Neural cell (in vitro differentiated cells): ENCODE data around the gene SV2B. TPM values are rescaled to one million over a fixed set of nuclear protein-coding genes. Genes with fewer than 3 reads are reported as not detected.

ENCODE experiments used
- H2AFZ ChIP-seq: fragments of 200-600, 300-800 bp; sonication (generic), shearing (Covaris generic); 2 replicates; pipeline ENCODE4 v1.6.0; 2014; ENCODE audit warnings: low read depth, mild to moderate bottlenecking, antibody characterized with exemption, low read length, moderate library complexity
- H3F3A ChIP-seq: fragments of 200-600 bp; shearing (Covaris generic); 2 replicates; pipeline ENCODE4 v1.6.1; 2016; ENCODE audit warnings: mild to moderate bottlenecking, moderate library complexity, mixed read lengths, antibody characterized with exemption, low read length; ENCODE audit not compliant: insufficient read depth, poor library complexity, severe bottlenecking
- H3K27ac ChIP-seq: fragments of 200-600, 300-800 bp; sonication (generic), shearing (Covaris generic); 2 replicates; pipeline ENCODE4 v1.5.1; 2014; ENCODE audit warnings: mild to moderate bottlenecking, low read length, moderate library complexity
- H3K27me3 ChIP-seq: fragments of 300-800, 200-600 bp; sonication (generic), shearing (Covaris generic); 2 replicates; pipeline ENCODE4 v1.6.0; 2014; ENCODE audit warnings: mild to moderate bottlenecking, low read depth, low read length, moderate library complexity; ENCODE audit not compliant: insufficient read depth
- H3K36me3 ChIP-seq: fragments of 300-800, 200-600 bp; sonication (generic), shearing (Covaris generic); 2 replicates; pipeline ENCODE4 v1.5.1; 2014; ENCODE audit warnings: mild to moderate bottlenecking, antibody characterized with exemption, low read length, moderate library complexity; ENCODE audit not compliant: insufficient read depth
- H3K4me2 ChIP-seq: fragments of 300-800, 200-600 bp; sonication (generic), shearing (Covaris generic); 2 replicates; pipeline ENCODE4 v1.6.0; 2014; ENCODE audit warnings: mild to moderate bottlenecking, low read length
- H3K4me3 ChIP-seq: fragments of 300-800, 200-600 bp; sonication (generic), shearing (Covaris generic); 2 replicates; pipeline ENCODE4 v1.5.1; 2014; ENCODE audit warnings: mild to moderate bottlenecking, low read length, moderate library complexity
- H3K79me2 ChIP-seq: fragments of 200-600 bp; shearing (Covaris generic); replicated peaks from 2 replicates; pipeline ENCODE4 v1.6.0; 2014; ENCODE audit warnings: mild to moderate bottlenecking, low read length, moderate library complexity; ENCODE audit not compliant: insufficient read depth
- H3K9ac ChIP-seq: fragments of 300-800, 200-600 bp; sonication (generic), shearing (Covaris generic); 2 replicates; pipeline ENCODE4 v1.6.1; 2016; ENCODE audit warnings: mild to moderate bottlenecking, low read length, mixed read lengths
- H3K9me2 ChIP-seq: fragments of 200-600 bp; shearing (Covaris generic); 2 replicates; pipeline ENCODE4 v1.6.1; 2016; ENCODE audit warnings: mild to moderate bottlenecking, low read length, mixed read lengths; ENCODE audit not compliant: insufficient read depth
- H3K9me3 ChIP-seq: fragments of 200-600, 300-800 bp; sonication (generic), shearing (Covaris generic); 2 replicates; pipeline ENCODE4 v1.6.1; 2016; ENCODE audit warnings: mild to moderate bottlenecking, mixed run types, low read length, moderate library complexity, mixed read lengths
- H4K20me1 ChIP-seq: fragments of 200-600 bp; shearing (Covaris generic); 2 replicates; pipeline ENCODE4 v1.6.1; 2016; ENCODE audit warnings: mild to moderate bottlenecking, mixed run types; ENCODE audit not compliant: insufficient read depth
- EP300 ChIP-seq: fragments of 450-650 bp; conservative IDR thresholded peaks from 2 replicates; pipeline ENCODE4 v1.6.1; 2014; ENCODE audit warnings: antibody characterized with exemption, mild to moderate bottlenecking, moderate library complexity; ENCODE audit not compliant: poor library complexity, severe bottlenecking
- EZH2 ChIP-seq: fragments of 200-600, 300-800 bp; shearing (Covaris generic), sonication (generic); IDR thresholded peaks from 2 replicates; pipeline ENCODE4 v1.6.1; 2014; ENCODE audit warnings: antibody characterized with exemption, low read length, borderline replicate concordance, mild to moderate bottlenecking; ENCODE audit not compliant: insufficient read depth, poor library complexity, severe bottlenecking
- MXI1 ChIP-seq: fragments of 450-650 bp; conservative IDR thresholded peaks from 2 replicates; pipeline ENCODE4 v1.6.1; 2014; ENCODE audit warnings: antibody characterized with exemption, mild to moderate bottlenecking; ENCODE audit not compliant: poor library complexity, severe bottlenecking
- POLR2AphosphoS5 ChIP-seq: IDR thresholded peaks from 2 replicates; pipeline ENCODE4 v1.6.1; 2012
- RAD21 ChIP-seq: fragments of 450-650 bp; conservative IDR thresholded peaks from 2 replicates; pipeline ENCODE4 v1.6.1; 2014; ENCODE audit warnings: antibody characterized with exemption, mild to moderate bottlenecking, moderate library complexity
- SMC3 ChIP-seq: fragments of 450-650 bp; conservative IDR thresholded peaks from 2 replicates; pipeline ENCODE4 v1.6.1; 2014; ENCODE audit warnings: antibody characterized with exemption, mild to moderate bottlenecking, moderate library complexity; ENCODE audit not compliant: poor library complexity
- TAF1 ChIP-seq: IDR thresholded peaks from 2 replicates; pipeline ENCODE4 v1.6.1; 2012; ENCODE audit warnings: low read depth
- polyA plus RNA-seq: library from polyadenylated mRNA; depleted of rRNA; stranded (reverse); fragments of >200 nt; gene quantifications from 2 replicates; pipeline ENCODE4 v1.2.3, GENCODE V29; 2014
- TF ChIP-seq, protein P1 (sequence below): fragments of 450-650 bp; IDR thresholded peaks from 2 replicates; pipeline ENCODE4 v1.5.1; 2014; ENCODE audit warnings: antibody characterized with exemption, mild to moderate bottlenecking, moderate library complexity; ENCODE audit not compliant: poor library complexity, severe bottlenecking
- TF ChIP-seq, protein P2 (sequence below): IDR thresholded peaks from 2 replicates; pipeline ENCODE4 v1.6.1; 2012; ENCODE audit warnings: borderline replicate concordance

SV2B gene
- polyA plus RNA-seq, 1 donor from 2014 or later: 0.38 TPM

- Histone ChIP-seq H3K9ac (no peak overlapping the region), H4K20me1 (no peaks in the 10 kb centered on the region)
These were observed 31.1 kb upstream of the SV2B start for GRCh38 chr15:91068966-91069365.

GRCh38 chr15:91070872-91071271 is 29.2 kb upstream of the SV2B start:
- H3K9me2 ChIP-seq: no peaks in the 10 kb centered on the region
- TF ChIP-seq MXI1: no peak
- TF ChIP-seq EZH2: no peak
- TF ChIP-seq EP300: no peak
- TF ChIP-seq, protein P1, sequence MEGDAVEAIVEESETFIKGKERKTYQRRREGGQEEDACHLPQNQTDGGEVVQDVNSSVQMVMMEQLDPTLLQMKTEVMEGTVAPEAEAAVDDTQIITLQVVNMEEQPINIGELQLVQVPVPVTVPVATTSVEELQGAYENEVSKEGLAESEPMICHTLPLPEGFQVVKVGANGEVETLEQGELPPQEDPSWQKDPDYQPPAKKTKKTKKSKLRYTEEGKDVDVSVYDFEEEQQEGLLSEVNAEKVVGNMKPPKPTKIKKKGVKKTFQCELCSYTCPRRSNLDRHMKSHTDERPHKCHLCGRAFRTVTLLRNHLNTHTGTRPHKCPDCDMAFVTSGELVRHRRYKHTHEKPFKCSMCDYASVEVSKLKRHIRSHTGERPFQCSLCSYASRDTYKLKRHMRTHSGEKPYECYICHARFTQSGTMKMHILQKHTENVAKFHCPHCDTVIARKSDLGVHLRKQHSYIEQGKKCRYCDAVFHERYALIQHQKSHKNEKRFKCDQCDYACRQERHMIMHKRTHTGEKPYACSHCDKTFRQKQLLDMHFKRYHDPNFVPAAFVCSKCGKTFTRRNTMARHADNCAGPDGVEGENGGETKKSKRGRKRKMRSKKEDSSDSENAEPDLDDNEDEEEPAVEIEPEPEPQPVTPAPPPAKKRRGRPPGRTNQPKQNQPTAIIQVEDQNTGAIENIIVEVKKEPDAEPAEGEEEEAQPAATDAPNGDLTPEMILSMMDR: no peak
- TF ChIP-seq TAF1: no peak
- no peak for TF ChIP-seq RAD21
- TF ChIP-seq SMC3: no peak
- TF ChIP-seq POLR2AphosphoS5: no peak
- TF ChIP-seq, protein P2, sequence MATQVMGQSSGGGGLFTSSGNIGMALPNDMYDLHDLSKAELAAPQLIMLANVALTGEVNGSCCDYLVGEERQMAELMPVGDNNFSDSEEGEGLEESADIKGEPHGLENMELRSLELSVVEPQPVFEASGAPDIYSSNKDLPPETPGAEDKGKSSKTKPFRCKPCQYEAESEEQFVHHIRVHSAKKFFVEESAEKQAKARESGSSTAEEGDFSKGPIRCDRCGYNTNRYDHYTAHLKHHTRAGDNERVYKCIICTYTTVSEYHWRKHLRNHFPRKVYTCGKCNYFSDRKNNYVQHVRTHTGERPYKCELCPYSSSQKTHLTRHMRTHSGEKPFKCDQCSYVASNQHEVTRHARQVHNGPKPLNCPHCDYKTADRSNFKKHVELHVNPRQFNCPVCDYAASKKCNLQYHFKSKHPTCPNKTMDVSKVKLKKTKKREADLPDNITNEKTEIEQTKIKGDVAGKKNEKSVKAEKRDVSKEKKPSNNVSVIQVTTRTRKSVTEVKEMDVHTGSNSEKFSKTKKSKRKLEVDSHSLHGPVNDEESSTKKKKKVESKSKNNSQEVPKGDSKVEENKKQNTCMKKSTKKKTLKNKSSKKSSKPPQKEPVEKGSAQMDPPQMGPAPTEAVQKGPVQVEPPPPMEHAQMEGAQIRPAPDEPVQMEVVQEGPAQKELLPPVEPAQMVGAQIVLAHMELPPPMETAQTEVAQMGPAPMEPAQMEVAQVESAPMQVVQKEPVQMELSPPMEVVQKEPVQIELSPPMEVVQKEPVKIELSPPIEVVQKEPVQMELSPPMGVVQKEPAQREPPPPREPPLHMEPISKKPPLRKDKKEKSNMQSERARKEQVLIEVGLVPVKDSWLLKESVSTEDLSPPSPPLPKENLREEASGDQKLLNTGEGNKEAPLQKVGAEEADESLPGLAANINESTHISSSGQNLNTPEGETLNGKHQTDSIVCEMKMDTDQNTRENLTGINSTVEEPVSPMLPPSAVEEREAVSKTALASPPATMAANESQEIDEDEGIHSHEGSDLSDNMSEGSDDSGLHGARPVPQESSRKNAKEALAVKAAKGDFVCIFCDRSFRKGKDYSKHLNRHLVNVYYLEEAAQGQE: no peak
- H3K4me2 ChIP-seq: no peak overlapping the region

More at GRCh38 chr15:91068966-91069365, 31.1 kb upstream of the SV2B start:
- Histone ChIP-seq H3K27me3 (no peaks in the 10 kb centered on the region), H3K9me3 (peaks cover 3% of the 10 kb centered on the region), H3K36me3 (no peaks in the 10 kb centered on the region), H3K4me3 (no peak overlapping the region), H3K4me2 (no peak overlapping the region), H3K27ac (no peak overlapping the region), H3F3A (no peaks in the 10 kb centered on the region), H2AFZ (no peak overlapping the region), H3K79me2 (no peaks in the 10 kb centered on the region), H3K9me2 (no peaks in the 10 kb centered on the region)
- TF ChIP-seq POLR2AphosphoS5: no peak
- TF ChIP-seq EP300: no peak
- TF ChIP-seq, protein P1: no peak
- TF ChIP-seq RAD21: no peak
- no peak for TF ChIP-seq SMC3
- no peak for TF ChIP-seq MXI1
- TF ChIP-seq, protein P2: no peak
- no peak for TF ChIP-seq EZH2

More at GRCh38 chr15:91070872-91071271, 29.2 kb upstream of the SV2B start:
- H3K27me3 ChIP-seq: no peaks in the 10 kb centered on the region
- no peaks in the 10 kb centered on the region for H3K36me3 ChIP-seq
- no peak overlapping the region for H3K27ac ChIP-seq
- no peak overlapping the region for H3K4me3 ChIP-seq
- H3F3A ChIP-seq: no peaks in the 10 kb centered on the region
- H3K9me3 ChIP-seq: no peaks in the 10 kb centered on the region
- H4K20me1 ChIP-seq: no peaks in the 10 kb centered on the region
- no peak overlapping the region for H3K9ac ChIP-seq
- no peak overlapping the region for H2AFZ ChIP-seq
- no peaks in the 10 kb centered on the region for H3K79me2 ChIP-seq
